HCT116 (cell line): Measurements from ENCODE around the gene NAA80. TPM values are rescaled to one million over a fixed set of nuclear protein-coding genes. Genes with fewer than 3 reads are reported as not detected.

ENCODE experiments used
- ATAC-seq: fragments of 200-7000 bp; cut with Tn5 transposase; 2 replicates; pipeline ENCODE4 v1.9.1; 2020; ENCODE audit warnings: mild to moderate bottlenecking, moderate library complexity
- BruUV-seq: library from RNA; stranded (reverse); fragments of 400-500 nt; replicated peaks from 2 replicates; lab custom pipeline; 2021; lab: Mats Ljungman, UMichigan
- CTCF ChIA-PET: fragments of 300-600 bp; sonication (Branson Sonifier 250); formaldehyde crosslinking; loops from one replicate; lab custom pipeline; 2021; ENCODE audit warnings: antibody characterized with exemption; lab: Charles Lee
- POLR2A ChIA-PET: fragments of 300-600, 350-600 bp; sonication (Branson Sonifier 250); formaldehyde crosslinking; loops from one replicate; lab custom pipeline; 2021; ENCODE audit warnings: antibody characterized with exemption; lab: Charles Lee
- RAD21 ChIA-PET, 2 experiments: fragments of 300-600 bp; sonication (Branson Sonifier 250); formaldehyde crosslinking; loops; one replicate each; lab custom pipeline; 2023; ENCODE audit warnings: low total read pairs in 2 of 2; ENCODE audit not compliant: uncharacterized antibody in 2 of 2, unreplicated experiment in 2 of 2, low non-redundant PET in 1 of 2; lab: Charles Lee
- DNase-seq: peaks from one replicate; pipeline ENCODE4 v3.0.0-alpha.2; 2010; ENCODE audit warnings: low read depth, low spot score
- H2AFZ ChIP-seq: fragments of 200-600 bp; shearing (Covaris generic), sonication (generic); 2 replicates; pipeline ENCODE4 v1.6.1; 2017; ENCODE audit warnings: low read depth, mixed run types, mixed read lengths, antibody characterized with exemption, low read length; ENCODE audit not compliant: poor library complexity, severe bottlenecking
- H3K27ac ChIP-seq: 2 replicates; pipeline ENCODE4 v1.5.1; 2012; ENCODE audit warnings: low read depth, low read length
- H3K27me3 ChIP-seq: fragments of 200-600 bp; sonication (generic); 2 replicates; pipeline ENCODE4 v1.6.1; 2016; ENCODE audit warnings: mixed run types, low read length, mixed read lengths; ENCODE audit not compliant: insufficient read depth
- H3K36me3 ChIP-seq, 2 experiments: fragments of 200-500 bp in 1 of 2; fragments of 200-600 bp in 1 of 2; sonication (Bioruptor generic) in 1 of 2; sonication (generic) in 1 of 2; 2 replicates each; pipeline versions ENCODE4 v1.5.1 to v1.6.1; 2014 to 2016; ENCODE audit warnings: low read length in 2 of 2, inconsistent platforms in 1 of 2, mixed read lengths in 1 of 2, mixed run types in 1 of 2; ENCODE audit not compliant: insufficient read depth in 2 of 2, control insufficient read depth in 1 of 2
- H3K4me1 ChIP-seq, 2 experiments: fragments of 200-600 bp in 1 of 2; sonication (generic) in 1 of 2; 2 replicates each; pipeline versions ENCODE4 v1.5.1 to v1.6.1; 2012 to 2017; ENCODE audit warnings: low read length in 2 of 2, inconsistent platforms in 1 of 2, mild to moderate bottlenecking in 1 of 2, mixed read lengths in 1 of 2, mixed run types in 1 of 2, moderate library complexity in 1 of 2; ENCODE audit not compliant: insufficient read depth in 2 of 2, control insufficient read depth in 1 of 2
- H3K4me2 ChIP-seq: fragments of 200-600 bp; sonication (generic); 2 replicates; pipeline ENCODE4 v1.6.1; 2017; ENCODE audit warnings: mixed run types, low read length, mixed read lengths
- H3K4me3 ChIP-seq, 2 experiments: fragments of 200-600 bp in 1 of 2; sonication (generic) in 1 of 2; replicated peaks in 1 of 2; 2 replicates each; pipeline ENCODE4 v1.5.1; 2011 to 2016; ENCODE audit warnings: low read length in 2 of 2, control low read depth in 1 of 2, low read depth in 1 of 2, mild to moderate bottlenecking in 1 of 2, mixed read lengths in 1 of 2, mixed run types in 1 of 2
- H3K79me2 ChIP-seq: fragments of 200-600 bp; sonication (generic); 2 replicates; pipeline ENCODE4 v1.6.1; 2017; ENCODE audit warnings: mild to moderate bottlenecking, mixed run types, low read length, moderate library complexity, mixed read lengths; ENCODE audit not compliant: insufficient read depth
- H3K9ac ChIP-seq: fragments of 200-600 bp; sonication (generic); 2 replicates; pipeline ENCODE4 v1.6.1; 2016; ENCODE audit warnings: low read length, mixed read lengths
- H3K9me2 ChIP-seq: fragments of 200-600 bp; sonication (generic), shearing (Covaris generic); 2 replicates; pipeline ENCODE4 v1.6.1; 2017; ENCODE audit warnings: mixed run types, mild to moderate bottlenecking, moderate library complexity; ENCODE audit not compliant: insufficient read depth
- H3K9me3 ChIP-seq, 2 experiments: fragments of 200-500 bp in 1 of 2; fragments of 200-600 bp in 1 of 2; sonication (Bioruptor generic) in 1 of 2; sonication (generic) in 1 of 2; 2 replicates each; pipeline ENCODE4 v1.6.1; 2014 to 2017; ENCODE audit warnings: low read length in 2 of 2, mixed read lengths in 2 of 2, inconsistent platforms in 1 of 2, low read depth in 1 of 2, mild to moderate bottlenecking in 1 of 2, mixed run types in 1 of 2, moderate library complexity in 1 of 2; ENCODE audit not compliant: control insufficient read depth in 1 of 2, insufficient read depth in 1 of 2
- H4K20me1 ChIP-seq: fragments of 200-600 bp; sonication (generic), shearing (Covaris generic); 2 replicates; pipeline ENCODE4 v1.6.1; 2017; ENCODE audit warnings: mixed run types, mild to moderate bottlenecking, moderate library complexity; ENCODE audit not compliant: insufficient read depth
- EGR1 ChIP-seq: IDR thresholded peaks from 2 replicates; pipeline ENCODE4 v1.6.1; 2012; ENCODE audit warnings: low read depth
- FOSL1 ChIP-seq: IDR thresholded peaks from 2 replicates; pipeline ENCODE4 v1.6.1; 2012; ENCODE audit warnings: low read depth
- JUND ChIP-seq: IDR thresholded peaks from 2 replicates; pipeline ENCODE4 v1.6.1; 2012
- POLR2AphosphoS5 ChIP-seq: IDR thresholded peaks from 2 replicates; pipeline ENCODE4 v1.6.1; 2011; ENCODE audit warnings: mild to moderate bottlenecking, low read depth, low read length, moderate library complexity
- TCF7L2 ChIP-seq: IDR thresholded peaks from 2 replicates; pipeline ENCODE4 v1.7.0; 2011; ENCODE audit warnings: borderline replicate concordance, inconsistent platforms; ENCODE audit not compliant: insufficient read depth, insufficient read length; ENCODE audit errors: extremely low read depth
- YY1 ChIP-seq: IDR thresholded peaks from 2 replicates; pipeline ENCODE4 v1.6.1; 2011; ENCODE audit warnings: low read length, low read depth, moderate library complexity, mild to moderate bottlenecking; ENCODE audit not compliant: insufficient replicate concordance; ENCODE audit errors: extremely low read depth
- intact Hi-C: fragments of 100-400 bp; cut with micrococcal nuclease; formaldehyde crosslinking; loops from 2 replicates; pipeline ENCODE4 v1.10.0; 2022
- total RNA-seq: library from RNA; stranded (reverse); gene quantifications from one replicate; pipeline ENCODE4 v1.2.1, GENCODE V29; 2021; ENCODE audit not compliant: unreplicated experiment
- TF ChIP-seq, protein P1 (sequence below): IDR thresholded peaks from 2 replicates; pipeline ENCODE4 v1.6.1; 2012

The NAA80 gene
- total RNA-seq, 1 experiment from 2014 or later, result 21.3 TPM

DNA sequence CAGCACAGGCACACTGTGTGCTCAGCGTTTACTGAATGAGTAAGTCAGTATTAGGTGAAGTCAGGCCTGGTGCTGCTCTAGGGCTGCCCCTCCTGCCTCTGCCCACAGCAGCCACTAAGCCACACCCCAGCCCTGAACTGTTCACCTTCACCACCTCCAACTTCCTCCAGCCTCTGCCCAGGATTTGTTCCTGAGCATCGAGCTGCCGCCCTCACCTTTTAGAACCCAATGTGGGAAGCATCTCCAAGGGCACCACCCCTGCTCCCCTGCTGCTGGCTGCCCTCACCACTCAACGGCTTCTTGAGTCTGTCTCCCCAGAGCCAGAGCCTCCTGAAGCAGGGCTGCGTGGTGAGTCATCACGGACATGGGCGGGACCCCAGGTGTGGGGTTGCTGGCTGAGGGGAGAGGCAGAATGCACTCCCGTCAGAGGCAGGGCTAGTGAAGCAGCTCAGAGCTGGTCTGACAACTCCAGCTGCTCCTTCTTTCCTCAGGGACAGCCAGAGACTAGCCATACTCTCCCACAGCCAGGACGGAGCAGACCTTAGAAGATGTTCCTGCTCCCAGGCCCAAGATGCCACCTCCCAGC is 17.5 kb upstream of the NAA80 start:
- peaks cover 2 to 17% of the 10 kb centered on the region in 2 experiments; a peak in 1 of 4 replicates for H3K36me3 ChIP-seq
- H3K9ac ChIP-seq, result peak overlapping the region; percentile 65
- ATAC-seq, result peak; percentile 78
- RAD21 ChIA-PET, result interaction anchor here in 1 of 2 experiments (0.9 kb wide), 1 partner anchor 17 kb away, joined by 3 read pairs; the partner anchor contains the start of genes HYAL3 and NAA80
- H2AFZ ChIP-seq, result no peak overlapping the region
- H4K20me1 ChIP-seq, result no peaks in the 10 kb centered on the region
- H3K27ac ChIP-seq, result peak overlapping the region; percentile 98
- peaks cover 54 to 82% of the 10 kb centered on the region in 2 experiments for H3K4me1 ChIP-seq
- no TSS peak for BruUV-seq
- POLR2A ChIA-PET, result interaction anchor here (0.9 to 2.1 kb wide), 8 partner anchors 11 to 37 kb away, joined by 3 to 8 read pairs (median 4); partner anchors contain the start of genes HYAL1, HYAL3, IFRD2 and NAA80
- CTCF ChIA-PET, result interaction anchor here (0.9 to 1.6 kb wide), 5 partner anchors 14 to 122 kb away, joined by 3 to 5 read pairs (median 3); partner anchors contain the start of genes HYAL1, HYAL3 and NAA80
- no peaks in the 10 kb centered on the region for H3K9me2 ChIP-seq
- intact Hi-C loops, result no loop called here
- no peak for TF ChIP-seq TCF7L2
- TF ChIP-seq POLR2AphosphoS5, result peak; percentile 84
- peaks cover 51% of the 10 kb centered on the region for H3K79me2 ChIP-seq
- peak; percentile 93 for DNase-seq
- H3K4me3 ChIP-seq, result peak overlapping the region; percentile 10 to 46
- H3K27me3 ChIP-seq, result no peaks in the 10 kb centered on the region
- H3K4me2 ChIP-seq, result peak overlapping the region; percentile 92
- no peaks in the 10 kb centered on the region for H3K9me3 ChIP-seq

DNA sequence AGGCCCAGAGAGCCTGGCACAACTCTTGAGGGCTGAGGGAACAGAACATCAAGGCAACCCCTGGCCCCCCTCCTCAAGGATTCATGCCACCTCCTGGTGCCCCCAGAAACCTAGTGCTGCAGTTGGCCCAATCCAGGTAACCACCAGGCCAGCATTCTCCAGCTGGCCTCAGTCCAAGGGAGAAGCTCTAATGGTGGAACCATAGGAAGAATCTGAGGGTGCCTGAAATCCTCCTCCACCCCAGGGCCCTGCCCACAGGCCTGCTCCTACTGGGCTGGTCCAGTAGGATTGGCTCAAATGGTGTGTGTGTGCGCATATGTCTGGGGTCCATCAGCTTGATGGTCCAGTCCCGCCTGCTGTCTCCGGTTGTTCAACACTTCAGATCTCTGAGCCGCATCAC is 15.6 kb upstream of the NAA80 start:
- peaks cover 39% of the 10 kb centered on the region for H3K79me2 ChIP-seq
- no peaks in the 10 kb centered on the region for H3K9me3 ChIP-seq
- peaks cover 2 to 17% of the 10 kb centered on the region in 2 experiments; a peak in 1 of 4 replicates for H3K36me3 ChIP-seq
- ATAC-seq (no peak), DNase-seq (no peak)
- ChIA-PET CTCF (no interaction called here), RAD21 (no interaction called here), POLR2A (interaction anchor here (1.6 to 2.1 kb wide), 3 partner anchors 12 to 23 kb away, joined by 5 to 8 read pairs (median 5); partner anchors contain the start of genes HYAL1, HYAL3, IFRD2 and NAA80)
- no peak overlapping the region for H3K9ac ChIP-seq
- no peaks in the 10 kb centered on the region for H3K9me2 ChIP-seq
- TF ChIP-seq, protein P1, sequence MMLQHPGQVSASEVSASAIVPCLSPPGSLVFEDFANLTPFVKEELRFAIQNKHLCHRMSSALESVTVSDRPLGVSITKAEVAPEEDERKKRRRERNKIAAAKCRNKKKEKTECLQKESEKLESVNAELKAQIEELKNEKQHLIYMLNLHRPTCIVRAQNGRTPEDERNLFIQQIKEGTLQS, result no peak
- TF ChIP-seq YY1 (no peak), FOSL1 (no peak), EGR1 (no peak), JUND (no peak), TCF7L2 (no peak)
- no peak overlapping the region for H3K4me3 ChIP-seq
- peaks cover 55 to 74% of the 10 kb centered on the region in 2 experiments for H3K4me1 ChIP-seq
- intact Hi-C loops, result no loop called here
- H4K20me1 ChIP-seq, result no peaks in the 10 kb centered on the region
- BruUV-seq, result no TSS peak
- H3K27me3 ChIP-seq, result no peaks in the 10 kb centered on the region
- no peak overlapping the region for H3K27ac ChIP-seq
- H3K4me2 ChIP-seq, result 0 out of 2 replicates have a peak overlapping the region, but pooled peaks have one; percentile 92
- no peak overlapping the region for H2AFZ ChIP-seq
